H1 (cell line): ENCODE data around the gene SV2C. TPM values are rescaled to one million over a fixed set of nuclear protein-coding genes. Genes with fewer than 3 reads are reported as not detected.

Source experiments
- CHD7 ChIP-seq: fragments of 300-600 bp; sonication (generic); IDR thresholded peaks from 2 replicates; pipeline ENCODE4 v1.7.1; 2012; ENCODE audit warnings: low read length, moderate library complexity, mild to moderate bottlenecking, inconsistent platforms; ENCODE audit not compliant: insufficient replicate concordance
- GABPA ChIP-seq: IDR thresholded peaks from 2 replicates; pipeline ENCODE4 v1.6.1; 2011; ENCODE audit warnings: mild to moderate bottlenecking, low read length, moderate library complexity, borderline replicate concordance; ENCODE audit not compliant: insufficient read depth
- PHF8 ChIP-seq: fragments of 200-600 bp; sonication (generic); conservative IDR thresholded peaks from 2 replicates; pipeline ENCODE4 v1.7.1; 2012; ENCODE audit warnings: low read depth, mild to moderate bottlenecking, inconsistent platforms, low read length, moderate library complexity
- POLR2A ChIP-seq, 2 experiments: IDR thresholded peaks; 1 replicate in 1 of 2; 2 replicates in 1 of 2; pipeline ENCODE4 v1.6.1; 2011; ENCODE audit warnings: low read depth in 2 of 2, low read length in 2 of 2, mild to moderate bottlenecking in 2 of 2; ENCODE audit errors: control extremely low read depth in 1 of 2
- polyA plus RNA-seq, 7 experiments: library from polyadenylated mRNA; depleted of rRNA in 3 of 7; stranded (reverse) in 5 of 7; unstranded in 2 of 7; fragments of >200 nt in 5 of 7; fragments of 200-250 nt in 2 of 7; gene quantifications; 1 replicate in 5 of 7; 2 replicates in 1 of 7; 4 replicates in 1 of 7; pipeline versions ENCODE4 v1.2.1 to v1.2.3, GENCODE V29; 2011 to 2013; ENCODE audit warnings: missing spikeins in 2 of 7, mixed read lengths in 2 of 7
- total RNA-seq: library from RNA; stranded (reverse); fragmentation: NEBNext Ultra II Directional; extraction: Animal tissue kit (Norgen Biotek cat#: 25700); gene quantifications from 2 replicates; pipeline ENCODE4 v1.2.1, GENCODE V29; 2021

SV2C gene
- total and polyA plus RNA-seq, 2 of the 8 experiments (the other 6 are each of a cell fraction or from before 2014, with no cell fraction given): 0.08 to 0.24 TPM

DNA sequence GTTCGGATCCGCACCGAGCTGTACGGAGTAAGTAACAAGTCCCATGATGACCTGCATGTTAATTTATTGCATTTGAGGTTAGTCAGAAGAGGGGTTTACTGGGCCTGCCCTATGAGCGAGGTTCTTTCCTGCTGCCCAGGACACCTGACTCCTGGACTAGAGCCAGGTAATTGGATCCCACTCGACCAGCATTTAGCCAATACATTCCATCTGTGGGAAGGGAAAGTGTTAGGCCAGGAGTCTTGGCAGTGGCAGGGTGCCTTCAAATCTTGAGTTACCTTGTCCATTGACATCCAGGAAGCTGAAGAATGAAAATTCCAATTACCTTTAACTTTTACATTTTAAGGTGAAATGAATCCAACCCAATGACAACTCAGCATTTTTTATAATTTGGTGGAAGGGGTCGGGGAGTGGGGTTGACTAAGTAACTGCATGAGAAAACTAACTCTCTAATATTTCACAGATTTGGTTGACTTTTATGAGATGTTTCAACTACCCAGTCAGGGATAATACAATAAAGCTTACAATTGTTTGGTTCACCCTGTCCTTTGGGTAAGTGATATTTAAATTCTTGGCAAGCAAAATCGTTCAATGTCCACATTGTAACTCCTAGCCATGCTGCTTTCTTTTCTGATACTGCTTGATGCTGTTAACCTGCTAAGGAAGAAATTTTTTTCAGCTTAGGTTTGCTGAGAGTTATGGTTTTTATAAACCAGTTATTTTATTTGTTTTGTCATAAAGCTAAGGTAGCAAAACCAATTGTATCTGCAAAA lies 208.3 kb downstream of the SV2C start (continued):
- TF ChIP-seq CHD7: no peak
- no peak for TF ChIP-seq PHF8
- TF ChIP-seq GABPA: no peak
- no peak for TF ChIP-seq POLR2A (IDR thresholded peaks at IDR 0.05; ENCODE audit: control extremely low read depth in 1 of 2, low read depth in 2 of 2, low read length in 2 of 2)
